Parathyroid adenoma (tissue), 2 donors: Measurements from ENCODE around the gene AKT3.

Source experiments
- H2AFZ ChIP-seq: fragments of 300-600 bp; sonication (generic); one replicate; pipeline ENCODE4 v1.7.0; 2017; ENCODE audit warnings: antibody characterized with exemption, mild to moderate bottlenecking
- H3K27ac ChIP-seq: fragments of 300-600 bp; sonication (generic); one replicate; pipeline ENCODE4 v1.7.0; 2017
- H3K27me3 ChIP-seq: fragments of 300-600 bp; sonication (generic); one replicate; pipeline ENCODE4 v1.7.0; 2017; ENCODE audit warnings: low read length; ENCODE audit not compliant: control insufficient read depth, insufficient read depth
- H3K36me3 ChIP-seq: fragments of 300-600 bp; sonication (generic); one replicate; pipeline ENCODE4 v1.7.0; 2017; ENCODE audit warnings: low read length; ENCODE audit not compliant: control insufficient read depth, insufficient read depth
- H3K4me1 ChIP-seq: fragments of 300-600 bp; sonication (generic); one replicate; pipeline ENCODE4 v1.7.0; 2017; ENCODE audit warnings: control low read depth
- H3K4me2 ChIP-seq: fragments of 300-600 bp; sonication (generic); one replicate; pipeline ENCODE4 v1.7.0; 2017; ENCODE audit warnings: low read length
- H3K4me3 ChIP-seq: fragments of 300-600 bp; sonication (generic); one replicate; pipeline ENCODE4 v1.7.0; 2017; ENCODE audit warnings: low read depth, low read length
- H3K79me2 ChIP-seq: fragments of 300-600 bp; sonication (generic); one replicate; pipeline ENCODE4 v1.7.0; 2017; ENCODE audit warnings: control low read depth
- H3K9ac ChIP-seq: fragments of 300-600 bp; sonication (generic); one replicate; pipeline ENCODE4 v1.7.0; 2017; ENCODE audit warnings: mild to moderate bottlenecking
- H3K9me3 ChIP-seq: fragments of 300-600 bp; sonication (generic); one replicate; pipeline ENCODE4 v1.7.0; 2017; ENCODE audit warnings: low read length; ENCODE audit not compliant: control insufficient read depth
- TF ChIP-seq, protein P1 (sequence below): fragments of 300-600 bp; sonication (generic); IDR thresholded peaks from one replicate; pipeline ENCODE4 v1.7.0; 2017; ENCODE audit warnings: antibody characterized with exemption, mild to moderate bottlenecking
- donor health status: primary hyperparathyroidism.

Gene AKT3

GRCh38 chr1:243738020-243738419 lies 112.0 kb downstream of the AKT3 start:
- H3K9me3 ChIP-seq = no peaks in the 10 kb centered on the region
- H3K4me2 ChIP-seq = no peak overlapping the region
- H3K9ac ChIP-seq = no peak overlapping the region
- H3K79me2 ChIP-seq = peaks cover 11% of the 10 kb centered on the region
- no peak overlapping the region for H2AFZ ChIP-seq
- H3K36me3 ChIP-seq = no peaks in the 10 kb centered on the region
- no peaks in the 10 kb centered on the region for H3K27me3 ChIP-seq
- H3K4me1 ChIP-seq = no peaks in the 10 kb centered on the region
- no peak overlapping the region for H3K27ac ChIP-seq
- H3K4me3 ChIP-seq = no peak overlapping the region
- TF ChIP-seq, protein P1, sequence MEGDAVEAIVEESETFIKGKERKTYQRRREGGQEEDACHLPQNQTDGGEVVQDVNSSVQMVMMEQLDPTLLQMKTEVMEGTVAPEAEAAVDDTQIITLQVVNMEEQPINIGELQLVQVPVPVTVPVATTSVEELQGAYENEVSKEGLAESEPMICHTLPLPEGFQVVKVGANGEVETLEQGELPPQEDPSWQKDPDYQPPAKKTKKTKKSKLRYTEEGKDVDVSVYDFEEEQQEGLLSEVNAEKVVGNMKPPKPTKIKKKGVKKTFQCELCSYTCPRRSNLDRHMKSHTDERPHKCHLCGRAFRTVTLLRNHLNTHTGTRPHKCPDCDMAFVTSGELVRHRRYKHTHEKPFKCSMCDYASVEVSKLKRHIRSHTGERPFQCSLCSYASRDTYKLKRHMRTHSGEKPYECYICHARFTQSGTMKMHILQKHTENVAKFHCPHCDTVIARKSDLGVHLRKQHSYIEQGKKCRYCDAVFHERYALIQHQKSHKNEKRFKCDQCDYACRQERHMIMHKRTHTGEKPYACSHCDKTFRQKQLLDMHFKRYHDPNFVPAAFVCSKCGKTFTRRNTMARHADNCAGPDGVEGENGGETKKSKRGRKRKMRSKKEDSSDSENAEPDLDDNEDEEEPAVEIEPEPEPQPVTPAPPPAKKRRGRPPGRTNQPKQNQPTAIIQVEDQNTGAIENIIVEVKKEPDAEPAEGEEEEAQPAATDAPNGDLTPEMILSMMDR = no peak

GRCh38 chr1:243735457-243735856 lies 114.6 kb downstream of the AKT3 start:
- H2AFZ ChIP-seq = no peak overlapping the region
- no peaks in the 10 kb centered on the region for H3K27me3 ChIP-seq
- no peak overlapping the region for H3K9ac ChIP-seq
- H3K9me3 ChIP-seq = no peaks in the 10 kb centered on the region
- no peaks in the 10 kb centered on the region for H3K36me3 ChIP-seq
- no peak overlapping the region for H3K4me2 ChIP-seq
- no peak overlapping the region for H3K27ac ChIP-seq
- TF ChIP-seq, protein P1 = no peak
- H3K4me1 ChIP-seq = no peaks in the 10 kb centered on the region
- H3K4me3 ChIP-seq = no peak overlapping the region
- peaks cover 8% of the 10 kb centered on the region for H3K79me2 ChIP-seq

DNA sequence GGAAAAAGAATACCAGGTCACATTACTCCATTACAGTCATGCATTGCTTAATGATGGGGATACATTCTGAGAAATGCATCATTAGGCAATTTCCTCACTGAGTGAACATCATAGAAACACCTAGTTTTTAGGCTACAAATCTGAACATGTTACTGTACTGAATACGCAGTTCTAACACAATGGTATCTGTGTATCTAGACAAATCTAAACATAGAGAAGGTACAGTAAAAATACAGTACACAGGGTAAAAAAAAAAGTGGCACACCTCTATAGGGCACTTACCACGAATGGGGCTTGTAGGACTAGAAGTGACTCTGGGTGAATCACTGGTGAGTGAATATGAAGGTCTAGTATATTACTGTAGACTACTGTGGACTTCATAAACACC lies 115.7 kb downstream of the AKT3 start:
- H3K4me3 ChIP-seq = no peak overlapping the region
- no peak overlapping the region for H3K4me2 ChIP-seq
- H3K4me1 ChIP-seq = no peaks in the 10 kb centered on the region
- H3K27ac ChIP-seq = no peak overlapping the region
- no peaks in the 10 kb centered on the region for H3K9me3 ChIP-seq
- H3K36me3 ChIP-seq = no peaks in the 10 kb centered on the region
- peaks cover 5% of the 10 kb centered on the region for H3K79me2 ChIP-seq
- H3K27me3 ChIP-seq = no peaks in the 10 kb centered on the region
- no peak overlapping the region for H2AFZ ChIP-seq
- H3K9ac ChIP-seq = no peak overlapping the region
- TF ChIP-seq, protein P1 = no peak

GRCh38 chr1:243733670-243734307 lies 116.3 kb downstream of the AKT3 start:
- Histone ChIP-seq H3K36me3 (no peaks in the 10 kb centered on the region), H3K4me1 (no peaks in the 10 kb centered on the region), H3K79me2 (peaks cover 5% of the 10 kb centered on the region), H3K27me3 (no peaks in the 10 kb centered on the region), H3K4me3 (no peak overlapping the region), H3K27ac (no peak overlapping the region), H2AFZ (no peak overlapping the region), H3K9ac (no peak overlapping the region), H3K9me3 (no peaks in the 10 kb centered on the region), H3K4me2 (no peak overlapping the region)
- TF ChIP-seq, protein P1 = no peak

- Histone ChIP-seq H3K4me3 (no peak overlapping the region), H3K36me3 (no peaks in the 10 kb centered on the region), H3K79me2 (peaks cover 5% of the 10 kb centered on the region), H3K9ac (no peak overlapping the region), H2AFZ (no peak overlapping the region), H3K9me3 (no peaks in the 10 kb centered on the region), H3K4me2 (no peak overlapping the region), H3K4me1 (no peaks in the 10 kb centered on the region), H3K27ac (no peak overlapping the region), H3K27me3 (no peaks in the 10 kb centered on the region)
- TF ChIP-seq, protein P1 = no peak
These were observed 117.4 kb downstream of the AKT3 start for GRCh38 chr1:243732637-243733036.
